ENCODE results near the gene ABCB11.

Gene ABCB11

DNA sequence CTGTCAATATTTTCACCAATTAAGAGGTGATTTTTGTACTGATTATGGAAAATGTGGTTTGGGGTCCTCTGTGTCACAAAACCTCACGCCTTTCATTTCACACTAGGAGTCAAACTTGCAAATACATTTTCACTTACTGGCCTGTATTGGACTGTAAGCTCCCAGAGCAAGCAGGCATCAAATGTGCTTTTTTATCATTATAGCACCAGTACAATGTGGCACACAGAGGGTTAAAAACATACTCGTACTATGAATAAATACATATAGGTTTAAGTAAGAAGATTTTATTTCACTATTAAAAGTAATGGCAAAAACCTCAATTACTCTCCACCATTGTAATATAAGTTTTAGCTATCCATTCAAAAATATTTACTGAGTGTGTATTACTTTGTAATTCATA is 56.7 kb downstream of the ABCB11 start:
- H3K4me3 ChIP-seq (ENCODE audit: low read length), result no peak overlapping the region
- H3K27ac ChIP-seq (ENCODE audit: low read length), result no peak overlapping the region
- no peaks in the 10 kb centered on the region for H3K27me3 ChIP-seq (ENCODE audit: control insufficient read depth, insufficient read depth, low read length)
- no CpG with 5 or more reads among the region's 2 CpGs for WGBS (ENCODE audit: insufficient coverage, insufficient read length)
- DNase-seq (ENCODE audit: low read depth, low spot score), result no peak
- no peaks in the 10 kb centered on the region for H3K9me3 ChIP-seq (ENCODE audit: control insufficient read depth, insufficient read depth, low read length)
- H3K4me1 ChIP-seq (ENCODE audit: control insufficient read depth, insufficient read depth, low read length), result no peaks in the 10 kb centered on the region
- no peaks in the 10 kb centered on the region for H3K36me3 ChIP-seq (ENCODE audit: control insufficient read depth, insufficient read depth, low read length)

DNA sequence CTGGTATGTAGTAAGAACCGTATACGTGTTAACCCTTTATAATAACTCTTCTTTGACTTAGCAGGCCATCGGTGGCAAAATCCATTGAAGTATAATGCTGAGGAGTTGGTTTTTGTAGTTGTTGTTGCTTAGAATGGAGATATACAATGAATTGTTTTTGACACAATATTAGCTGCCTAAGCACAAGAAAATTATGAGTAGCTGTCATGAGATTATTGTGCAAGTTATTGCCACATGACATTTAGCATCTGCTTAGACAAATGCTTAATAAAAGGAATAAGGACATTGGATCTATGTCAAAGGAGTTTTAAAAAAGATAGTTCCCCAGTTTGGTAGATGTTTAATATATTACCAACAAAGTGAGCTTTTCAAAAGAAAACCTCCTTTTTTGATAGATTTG is 59.9 kb downstream of the ABCB11 start:
- no peaks in the 10 kb centered on the region for H3K9me3 ChIP-seq (ENCODE audit: control insufficient read depth, insufficient read depth, low read length)
- DNase-seq (ENCODE audit: low read depth, low spot score), result no peak
- no peak overlapping the region for H3K27ac ChIP-seq (ENCODE audit: low read length)
- H3K27me3 ChIP-seq (ENCODE audit: control insufficient read depth, insufficient read depth, low read length), result no peaks in the 10 kb centered on the region
- no CpG with 5 or more reads among the region's 3 CpGs for WGBS (ENCODE audit: insufficient coverage, insufficient read length)
- H3K4me3 ChIP-seq (ENCODE audit: low read length), result no peak overlapping the region
- H3K4me1 ChIP-seq (ENCODE audit: control insufficient read depth, insufficient read depth, low read length), result no peaks in the 10 kb centered on the region
- H3K36me3 ChIP-seq (ENCODE audit: control insufficient read depth, insufficient read depth, low read length), result no peaks in the 10 kb centered on the region

DNA sequence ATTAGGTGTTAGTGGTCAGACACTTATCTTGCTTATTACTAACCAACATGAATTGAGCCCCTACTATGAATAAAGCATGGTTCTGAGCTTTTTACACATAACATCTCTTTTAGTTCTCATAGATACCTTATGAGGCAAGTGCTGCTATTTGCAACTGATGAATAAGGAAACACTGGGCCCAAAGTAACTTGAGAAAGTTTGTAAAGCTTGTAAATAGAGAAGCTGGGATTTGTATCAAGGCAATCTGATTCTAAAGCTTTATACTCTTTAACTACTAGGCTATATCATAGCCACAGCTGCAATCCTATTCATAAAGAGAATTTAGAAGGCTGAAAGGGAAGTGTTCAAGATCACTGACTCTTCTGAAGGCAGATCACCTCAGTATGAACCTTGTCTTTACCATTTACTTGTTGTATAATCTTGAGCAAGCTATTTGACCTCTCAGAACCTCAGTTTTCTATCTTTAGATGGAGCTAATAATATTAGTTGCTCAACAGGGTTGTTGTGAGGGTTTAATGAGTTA is 60.4 kb downstream of the ABCB11 start:
- Histone ChIP-seq H3K27me3 (ENCODE audit: control insufficient read depth, insufficient read depth, low read length) (no peaks in the 10 kb centered on the region), H3K4me3 (ENCODE audit: low read length) (no peak overlapping the region), H3K9me3 (ENCODE audit: control insufficient read depth, insufficient read depth, low read length) (no peaks in the 10 kb centered on the region), H3K4me1 (ENCODE audit: control insufficient read depth, insufficient read depth, low read length) (no peaks in the 10 kb centered on the region), H3K27ac (ENCODE audit: low read length) (no peak overlapping the region), H3K36me3 (ENCODE audit: control insufficient read depth, insufficient read depth, low read length) (no peaks in the 10 kb centered on the region)
- DNase-seq (ENCODE audit: low read depth, low spot score), result no peak

DNA sequence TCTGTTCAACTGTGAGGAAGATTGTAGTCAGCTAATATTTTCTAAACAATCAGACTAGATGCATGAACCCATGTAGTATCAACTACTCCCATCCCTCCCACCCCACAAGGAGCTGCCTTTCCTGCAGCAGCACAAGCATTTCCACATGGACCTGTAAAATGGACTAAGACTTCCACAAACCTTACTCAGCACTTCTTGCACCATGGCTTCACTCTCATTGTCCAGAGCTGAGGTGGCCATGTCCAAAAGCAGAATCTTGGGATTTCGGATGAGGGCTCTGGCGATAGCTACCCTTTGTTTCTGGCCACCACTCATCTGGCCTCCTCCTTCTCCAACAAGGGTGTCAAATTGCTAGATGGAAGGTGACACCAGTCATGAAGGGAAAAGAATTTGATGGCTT is 61.3 kb downstream of the ABCB11 start:
- no peak overlapping the region for H3K27ac ChIP-seq (ENCODE audit: low read length)
- H3K36me3 ChIP-seq (ENCODE audit: control insufficient read depth, insufficient read depth, low read length), result no peaks in the 10 kb centered on the region
- no peaks in the 10 kb centered on the region for H3K4me1 ChIP-seq (ENCODE audit: control insufficient read depth, insufficient read depth, low read length)
- no CpG with 5 or more reads among the region's 2 CpGs for WGBS (ENCODE audit: insufficient coverage, insufficient read length)
- DNase-seq (ENCODE audit: low read depth, low spot score), result no peak
- no peaks in the 10 kb centered on the region for H3K27me3 ChIP-seq (ENCODE audit: control insufficient read depth, insufficient read depth, low read length)
- no peak overlapping the region for H3K4me3 ChIP-seq (ENCODE audit: low read length)
- no peaks in the 10 kb centered on the region for H3K9me3 ChIP-seq (ENCODE audit: control insufficient read depth, insufficient read depth, low read length)

DNA sequence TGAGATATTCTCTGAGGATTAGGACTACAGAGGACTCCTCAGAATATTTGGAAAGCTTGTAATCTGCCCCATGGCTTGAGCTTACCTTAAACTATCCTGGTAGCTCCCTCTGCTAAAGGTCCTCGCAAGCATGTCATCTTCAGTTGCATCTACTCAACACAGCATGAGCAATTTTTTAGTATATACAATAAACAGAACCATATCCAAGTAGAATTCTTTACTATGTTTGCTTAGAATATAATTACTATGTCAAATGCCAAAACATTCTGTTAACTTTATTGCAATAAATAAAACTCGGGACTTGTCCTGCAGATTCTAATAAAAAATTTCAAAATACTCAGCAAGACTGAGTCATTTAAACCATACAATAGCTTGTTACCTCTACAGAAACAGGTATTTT is 62.8 kb downstream of the ABCB11 start:
- H3K4me1 ChIP-seq (ENCODE audit: control insufficient read depth, insufficient read depth, low read length), result no peaks in the 10 kb centered on the region
- no CpG with 5 or more reads among the region's 2 CpGs for WGBS (ENCODE audit: insufficient coverage, insufficient read length)
- no peaks in the 10 kb centered on the region for H3K36me3 ChIP-seq (ENCODE audit: control insufficient read depth, insufficient read depth, low read length)
- DNase-seq (ENCODE audit: low read depth, low spot score), result no peak
- no peaks in the 10 kb centered on the region for H3K27me3 ChIP-seq (ENCODE audit: control insufficient read depth, insufficient read depth, low read length)
- H3K27ac ChIP-seq (ENCODE audit: low read length), result no peak overlapping the region
- H3K9me3 ChIP-seq (ENCODE audit: control insufficient read depth, insufficient read depth, low read length), result no peaks in the 10 kb centered on the region
- H3K4me3 ChIP-seq (ENCODE audit: low read length), result no peak overlapping the region

- Histone ChIP-seq H3K27ac (ENCODE audit: low read length) (no peak overlapping the region), H3K27me3 (ENCODE audit: control insufficient read depth, insufficient read depth, low read length) (no peaks in the 10 kb centered on the region), H3K4me1 (ENCODE audit: control insufficient read depth, insufficient read depth, low read length) (no peaks in the 10 kb centered on the region), H3K4me3 (ENCODE audit: low read length) (no peak overlapping the region), H3K36me3 (ENCODE audit: control insufficient read depth, insufficient read depth, low read length) (no peaks in the 10 kb centered on the region), H3K9me3 (ENCODE audit: control insufficient read depth, insufficient read depth, low read length) (no peaks in the 10 kb centered on the region)
- DNase-seq (ENCODE audit: low read depth, low spot score), result no peak
- no CpG with 5 or more reads among the region's 3 CpGs for WGBS (ENCODE audit: insufficient coverage, insufficient read length)
These were observed 66.8 kb downstream of the ABCB11 start for GRCh38 chr2:168964251-168964807.

DNA sequence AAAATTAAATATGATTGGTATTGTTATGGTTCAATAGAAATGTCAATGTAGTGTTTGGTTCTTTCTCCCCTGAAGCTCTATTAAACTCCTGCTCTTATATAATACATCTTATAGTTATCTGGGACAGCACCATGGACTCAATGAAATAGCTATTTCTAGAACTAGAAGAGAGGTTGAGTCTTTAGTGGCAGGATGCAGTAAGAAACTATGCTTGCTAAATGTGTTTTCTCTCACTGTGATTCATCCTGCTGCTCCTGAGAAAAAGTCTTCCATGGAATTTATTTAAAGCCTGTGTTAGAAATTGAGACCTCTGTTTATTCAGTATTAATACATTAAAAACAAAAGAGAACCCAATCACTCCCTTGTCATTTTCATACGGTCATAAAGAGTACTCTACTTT is 68.5 kb downstream of the ABCB11 start:
- Histone ChIP-seq H3K27ac (ENCODE audit: low read length) (no peak overlapping the region), H3K27me3 (ENCODE audit: control insufficient read depth, insufficient read depth, low read length) (no peaks in the 10 kb centered on the region), H3K36me3 (ENCODE audit: control insufficient read depth, insufficient read depth, low read length) (no peaks in the 10 kb centered on the region), H3K9me3 (ENCODE audit: control insufficient read depth, insufficient read depth, low read length) (no peaks in the 10 kb centered on the region), H3K4me1 (ENCODE audit: control insufficient read depth, insufficient read depth, low read length) (no peaks in the 10 kb centered on the region), H3K4me3 (ENCODE audit: low read length) (no peak overlapping the region)
- DNase-seq (ENCODE audit: low read depth, low spot score), result no peak
- no CpG with 5 or more reads among the region's 1 CpG for WGBS (ENCODE audit: insufficient coverage, insufficient read length)

DNA sequence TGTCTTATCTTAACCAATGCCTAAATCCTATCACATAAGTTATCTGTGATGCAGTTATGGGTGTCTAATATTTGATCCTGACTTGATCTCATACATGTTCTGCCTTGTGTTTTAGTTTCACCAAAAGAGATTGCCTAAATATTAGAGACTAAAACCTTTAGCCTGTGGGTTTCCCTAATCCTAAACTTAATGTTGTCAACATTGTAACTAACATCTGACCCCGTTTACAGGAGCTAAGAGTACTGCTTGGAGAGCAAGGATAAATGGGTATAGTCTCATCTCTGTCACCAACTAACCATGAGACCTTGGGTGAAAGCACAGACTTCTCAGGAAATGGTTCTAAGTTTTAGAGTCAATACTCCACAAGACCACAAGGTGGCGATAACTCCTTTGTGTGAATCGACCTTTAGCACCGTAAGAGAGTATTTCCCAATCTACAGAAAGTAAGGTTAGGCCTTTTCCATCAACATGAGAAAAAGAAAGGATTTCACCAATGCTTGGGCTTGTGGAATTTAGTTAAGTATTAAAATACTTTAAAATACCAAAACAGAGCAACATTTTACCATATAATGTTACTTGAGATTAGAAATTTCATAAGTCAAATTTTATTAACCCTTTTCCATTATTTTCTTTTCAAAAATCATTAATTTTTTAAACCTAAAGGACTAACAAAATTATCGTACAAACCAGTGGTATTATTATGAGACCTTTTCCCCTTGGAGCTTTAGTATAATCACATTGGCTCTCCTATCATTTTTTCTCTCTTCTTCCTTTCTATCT is 69.5 kb downstream of the ABCB11 start:
- 100% methylated on average over 1 of the region's 5 CpGs for WGBS (ENCODE audit: insufficient coverage, insufficient read length)
- DNase-seq (ENCODE audit: low read depth, low spot score), result peak; percentile 73
- H3K9me3 ChIP-seq (ENCODE audit: control insufficient read depth, insufficient read depth, low read length), result no peaks in the 10 kb centered on the region

GRCh38 chr2:168956392-168956791 is 74.7 kb downstream of the ABCB11 start:
- Histone ChIP-seq H3K27ac (ENCODE audit: low read length) (no peak overlapping the region), H3K4me1 (ENCODE audit: control insufficient read depth, insufficient read depth, low read length) (no peaks in the 10 kb centered on the region), H3K4me3 (ENCODE audit: low read length) (no peak overlapping the region), H3K9me3 (ENCODE audit: control insufficient read depth, insufficient read depth, low read length) (no peaks in the 10 kb centered on the region), H3K36me3 (ENCODE audit: control insufficient read depth, insufficient read depth, low read length) (no peaks in the 10 kb centered on the region), H3K27me3 (ENCODE audit: control insufficient read depth, insufficient read depth, low read length) (no peaks in the 10 kb centered on the region)
- no peak for DNase-seq (ENCODE audit: low read depth, low spot score)
- no CpG with 5 or more reads among the region's 2 CpGs for WGBS (ENCODE audit: insufficient coverage, insufficient read length)

More for the DNA sequence above, 69.5 kb downstream of the ABCB11 start:
- no peak overlapping the region for H3K4me3 ChIP-seq (ENCODE audit: low read length)
- no peaks in the 10 kb centered on the region for H3K4me1 ChIP-seq (ENCODE audit: control insufficient read depth, insufficient read depth, low read length)
- H3K27ac ChIP-seq (ENCODE audit: low read length), result no peak overlapping the region
- no peaks in the 10 kb centered on the region for H3K27me3 ChIP-seq (ENCODE audit: control insufficient read depth, insufficient read depth, low read length)
- no peaks in the 10 kb centered on the region for H3K36me3 ChIP-seq (ENCODE audit: control insufficient read depth, insufficient read depth, low read length)

GRCh38 chr2:168955321-168955720 is 75.8 kb downstream of the ABCB11 start:
- DNase-seq (ENCODE audit: low read depth, low spot score), result no peak
- no peaks in the 10 kb centered on the region for H3K4me1 ChIP-seq (ENCODE audit: control insufficient read depth, insufficient read depth, low read length)
- no CpG with 5 or more reads among the region's 4 CpGs for WGBS (ENCODE audit: insufficient coverage, insufficient read length)
- no peaks in the 10 kb centered on the region for H3K36me3 ChIP-seq (ENCODE audit: control insufficient read depth, insufficient read depth, low read length)
- no peaks in the 10 kb centered on the region for H3K9me3 ChIP-seq (ENCODE audit: control insufficient read depth, insufficient read depth, low read length)
- H3K4me3 ChIP-seq (ENCODE audit: low read length), result no peak overlapping the region
- no peak overlapping the region for H3K27ac ChIP-seq (ENCODE audit: low read length)
- no peaks in the 10 kb centered on the region for H3K27me3 ChIP-seq (ENCODE audit: control insufficient read depth, insufficient read depth, low read length)

DNA sequence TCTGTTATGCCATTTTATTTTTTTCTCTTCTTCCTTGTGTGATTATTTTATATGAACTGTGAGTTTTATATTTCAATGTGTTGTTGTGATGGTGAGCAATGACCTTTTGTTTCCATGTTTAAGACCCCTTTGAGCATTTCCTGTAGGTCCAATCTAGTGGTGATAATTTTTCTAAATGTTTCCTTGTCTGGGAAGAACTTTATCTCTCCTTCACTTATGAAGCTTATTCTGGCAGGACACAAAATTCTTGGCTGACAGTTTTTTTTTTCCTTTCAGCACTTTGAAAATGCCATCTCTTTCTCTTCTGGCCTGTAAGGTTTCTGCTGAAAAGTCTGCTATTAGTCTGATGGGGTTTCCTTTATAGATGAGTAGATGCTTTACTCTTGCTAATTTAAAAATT is 76.9 kb downstream of the ABCB11 start:
- H3K9me3 ChIP-seq (ENCODE audit: control insufficient read depth, insufficient read depth, low read length), result no peaks in the 10 kb centered on the region

More for the DNA sequence above, 76.9 kb downstream of the ABCB11 start:
- no peaks in the 10 kb centered on the region for H3K27me3 ChIP-seq (ENCODE audit: control insufficient read depth, insufficient read depth, low read length)
- no peaks in the 10 kb centered on the region for H3K36me3 ChIP-seq (ENCODE audit: control insufficient read depth, insufficient read depth, low read length)
- H3K4me3 ChIP-seq (ENCODE audit: low read length), result no peak overlapping the region
- no peak for DNase-seq (ENCODE audit: low read depth, low spot score)
- H3K27ac ChIP-seq (ENCODE audit: low read length), result no peak overlapping the region
- no peaks in the 10 kb centered on the region for H3K4me1 ChIP-seq (ENCODE audit: control insufficient read depth, insufficient read depth, low read length)
